Esophagus squamous epithelium (tissue), 4 donors: Measurements from ENCODE around the gene MAP3K5.

Source experiments
- CTCF ChIP-seq, 6 experiments: fragments of 450-650 bp in 4 of 6; fragments of 200-600 bp in 2 of 6; sonication (generic) in 2 of 6; IDR thresholded peaks; one replicate each; pipeline ENCODE4 v1.5.1; 2016 to 2019; ENCODE audit warnings: antibody characterized with exemption in 6 of 6, mild to moderate bottlenecking in 4 of 6, moderate library complexity in 4 of 6
- POLR2A ChIP-seq, 4 donors: fragments of 450-650 bp; IDR thresholded peaks; one replicate each; pipeline ENCODE4 v1.6.1; 2017; ENCODE audit warnings: antibody characterized with exemption in 4 of 4, mild to moderate bottlenecking in 4 of 4, moderate library complexity in 3 of 4

GRCh38 chr6:136775548-136775947 is 16.7 kb downstream of the MAP3K5 start:
- TF ChIP-seq CTCF (IDR thresholded peaks at IDR 0.05) = no peak
- no peak for TF ChIP-seq POLR2A (IDR thresholded peaks at IDR 0.05)
